OCI-LY1 (cell line): Measurements from ENCODE around the gene NIM1K.

Experiments
- H2AFZ ChIP-seq: fragments of 200-600 bp; sonication (generic), shearing (Covaris generic); 2 replicates; pipeline ENCODE4 v1.6.0; 2014; ENCODE audit warnings: antibody characterized with exemption, mild to moderate bottlenecking, low read length
- H3F3A ChIP-seq: fragments of 200-600 bp; sonication (generic), shearing (Covaris generic); 2 replicates; pipeline ENCODE4 v1.6.0; 2014; ENCODE audit warnings: mild to moderate bottlenecking, antibody characterized with exemption, low read length, moderate library complexity; ENCODE audit not compliant: insufficient read depth
- H3K27ac ChIP-seq: fragments of 200-600 bp; sonication (generic); 2 replicates; pipeline ENCODE4 v1.5.1; 2014; ENCODE audit warnings: low read length, mixed run types, mild to moderate bottlenecking, low read depth; ENCODE audit not compliant: poor library complexity, severe bottlenecking
- H3K27me3 ChIP-seq: fragments of 200-600 bp; sonication (generic); 2 replicates; pipeline ENCODE4 v1.6.0; 2014; ENCODE audit warnings: antibody characterized with exemption, mild to moderate bottlenecking, low read length, moderate library complexity; ENCODE audit not compliant: insufficient read depth
- H3K36me3 ChIP-seq: fragments of 200-600 bp; sonication (generic); 2 replicates; pipeline ENCODE4 v1.6.1; 2014; ENCODE audit warnings: mild to moderate bottlenecking, antibody characterized with exemption, low read length, moderate library complexity, mixed read lengths; ENCODE audit not compliant: insufficient read depth
- H3K4me1 ChIP-seq: fragments of 200-600 bp; sonication (generic); 2 replicates; pipeline ENCODE4 v1.5.1; 2014; ENCODE audit warnings: mild to moderate bottlenecking, low read length, moderate library complexity; ENCODE audit not compliant: insufficient read depth, severe bottlenecking
- H3K4me2 ChIP-seq: fragments of 200-600 bp; sonication (generic), shearing (Covaris generic); 2 replicates; pipeline ENCODE4 v1.6.1; 2014; ENCODE audit warnings: low read length
- H3K4me3 ChIP-seq: fragments of 200-600 bp; sonication (generic); 2 replicates; pipeline ENCODE4 v1.5.1; 2014; ENCODE audit warnings: low read length, low read depth, mild to moderate bottlenecking, mixed read lengths; ENCODE audit not compliant: poor library complexity, severe bottlenecking
- H3K79me2 ChIP-seq: fragments of 200-600 bp; shearing (Covaris generic); 2 replicates; pipeline ENCODE4 v1.6.1; 2016; ENCODE audit warnings: mixed run types, low read length, mixed read lengths; ENCODE audit not compliant: insufficient read depth
- H3K9ac ChIP-seq: fragments of 200-600 bp; sonication (generic), shearing (Covaris generic); 2 replicates; pipeline ENCODE4 v1.6.1; 2014; ENCODE audit warnings: mild to moderate bottlenecking, low read length, mixed read lengths
- H3K9me2 ChIP-seq: fragments of 200-600 bp; sonication (generic), shearing (Covaris generic); 2 replicates; pipeline ENCODE4 v1.6.1; 2014; ENCODE audit warnings: low read depth, mild to moderate bottlenecking, low read length, mixed read lengths
- H3K9me3 ChIP-seq: fragments of 200-600 bp; shearing (Covaris generic); 2 replicates; pipeline ENCODE4 v1.6.1; 2014; ENCODE audit warnings: low read length, mixed read lengths
- H4K20me1 ChIP-seq: fragments of 200-600 bp; sonication (generic), shearing (Covaris generic); 2 replicates; pipeline ENCODE4 v1.6.0; 2016; ENCODE audit warnings: mild to moderate bottlenecking, low read length; ENCODE audit not compliant: insufficient read depth
- CTCF ChIP-seq: fragments of 200-600 bp; sonication (generic), shearing (Covaris generic); IDR thresholded peaks from 2 replicates; pipeline ENCODE4 v1.5.1; 2017; ENCODE audit warnings: mild to moderate bottlenecking, antibody characterized with exemption, low read length, moderate library complexity, mixed read lengths
- EZH2 ChIP-seq: fragments of 200-600 bp; sonication (generic), shearing (Covaris generic); IDR thresholded peaks from 2 replicates; pipeline ENCODE4 v1.8.0; 2017; ENCODE audit warnings: borderline replicate concordance, mixed run types, mild to moderate bottlenecking, antibody characterized with exemption, low read length, moderate library complexity, mixed read lengths

The NIM1K gene

GRCh38 chr5:43209060-43209459, 17.0 kb downstream of the NIM1K start:
- no peaks in the 10 kb centered on the region for H3K4me1 ChIP-seq
- H3K27me3 ChIP-seq: no peaks in the 10 kb centered on the region
- no peak overlapping the region for H2AFZ ChIP-seq
- no peaks in the 10 kb centered on the region for H4K20me1 ChIP-seq
- no peaks in the 10 kb centered on the region for H3K79me2 ChIP-seq
- no peaks in the 10 kb centered on the region for H3K9me2 ChIP-seq
- H3F3A ChIP-seq: no peaks in the 10 kb centered on the region
- no peak overlapping the region for H3K4me2 ChIP-seq
- no peak for TF ChIP-seq EZH2
- no peak for TF ChIP-seq CTCF
- no peak overlapping the region for H3K9ac ChIP-seq
- H3K27ac ChIP-seq: no peak overlapping the region
- H3K36me3 ChIP-seq: no peaks in the 10 kb centered on the region
- no peak overlapping the region for H3K4me3 ChIP-seq
- no peaks in the 10 kb centered on the region for H3K9me3 ChIP-seq

- Histone ChIP-seq H3K9ac (no peak overlapping the region), H4K20me1 (no peaks in the 10 kb centered on the region), H3K79me2 (no peaks in the 10 kb centered on the region), H3K9me2 (no peaks in the 10 kb centered on the region), H2AFZ (no peak overlapping the region), H3K4me2 (no peak overlapping the region), H3K9me3 (no peaks in the 10 kb centered on the region), H3K27ac (no peak overlapping the region), H3F3A (no peaks in the 10 kb centered on the region), H3K4me1 (no peaks in the 10 kb centered on the region), H3K36me3 (no peaks in the 10 kb centered on the region), H3K27me3 (no peaks in the 10 kb centered on the region), H3K4me3 (no peak overlapping the region)
- TF ChIP-seq EZH2: no peak
- TF ChIP-seq CTCF: no peak
These were observed 17.8 kb downstream of the NIM1K start for GRCh38 chr5:43209833-43210232.

- Histone ChIP-seq H3K27ac (no peak overlapping the region), H3K27me3 (0 out of 2 replicates have a peak, but pooled peaks cover 4% of the 10 kb centered on the region), H2AFZ (no peak overlapping the region), H4K20me1 (no peaks in the 10 kb centered on the region), H3F3A (no peaks in the 10 kb centered on the region), H3K4me1 (no peaks in the 10 kb centered on the region), H3K79me2 (no peaks in the 10 kb centered on the region), H3K4me3 (no peak overlapping the region), H3K9me3 (no peaks in the 10 kb centered on the region), H3K9ac (no peak overlapping the region), H3K36me3 (no peaks in the 10 kb centered on the region), H3K4me2 (no peak overlapping the region), H3K9me2 (no peaks in the 10 kb centered on the region)
- no peak for TF ChIP-seq CTCF
- no peak for TF ChIP-seq EZH2
These were observed 18.5 kb downstream of the NIM1K start for GRCh38 chr5:43210570-43210969.
